K562 (cell line): ENCODE data around the gene VASH1. TPM values are rescaled to one million over a fixed set of nuclear protein-coding genes. Genes with fewer than 3 reads are reported as not detected.

Source experiments
- ATAC-seq: fragments of 200-7000 bp; cut with Tn5 transposase; 3 replicates; pipeline ENCODE4 v1.9.1; 2020; ENCODE audit warnings: moderate library complexity
- BruUV-seq: library from RNA; stranded (reverse); fragments of 400-500 nt; replicated peaks from 2 replicates; lab custom pipeline; 2021; lab: Mats Ljungman, UMichigan
- CTCF ChIA-PET: fragments of 300-600 bp; formaldehyde crosslinking; extraction: SDS; loops from one replicate; lab custom pipeline; 2021; ENCODE audit warnings: low intra/inter-chr PET ratio; lab: Yijun Ruan, JAX
- POLR2A ChIA-PET: fragments of 300-600, 350-650 bp; sonication (Branson Sonifier 250); formaldehyde crosslinking; extraction: SDS; loops from one replicate; lab custom pipeline; 2021; ENCODE audit warnings: antibody characterized with exemption, inconsistent platforms; lab: Yijun Ruan, JAX
- DNase-seq, 4 experiments: peaks; one replicate each; pipeline versions ENCODE4 v3.0.0 to v3.0.0-alpha.2; 2011 to 2018; ENCODE audit warnings: low spot score in 3 of 4, mixed read lengths in 3 of 4; ENCODE audit errors: extremely low read depth in 1 of 4
- FAIRE-seq: peaks from 2 replicates; lab custom pipeline; 2011; peaks lifted over from hg19 to GRCh38; lab: Jason Lieb, UNC
- H2AFZ ChIP-seq: 2 replicates; pipeline ENCODE4 v1.6.0; 2011; ENCODE audit warnings: low read depth, low read length, control low read depth, inconsistent platforms
- H3K27ac ChIP-seq: fragments of 200-600 bp; 3 replicates; pipeline ENCODE4 v1.8.0; 2011; ENCODE audit warnings: low read depth, mild to moderate bottlenecking, control low read depth, inconsistent platforms, low read length, moderate library complexity, mixed read lengths; ENCODE audit errors: extremely low read depth
- H3K27me3 ChIP-seq, 2 experiments: fragments of 300-600 bp in 1 of 2; 2 replicates in 1 of 2; 3 replicates in 1 of 2; pipeline versions ENCODE4 v1.6.0 to v1.8.0; 2011; ENCODE audit warnings: inconsistent platforms in 2 of 2, low read length in 2 of 2, mild to moderate bottlenecking in 1 of 2, mixed read lengths in 1 of 2, moderate library complexity in 1 of 2; ENCODE audit not compliant: control insufficient read depth in 2 of 2, insufficient read depth in 2 of 2
- H3K36me3 ChIP-seq: fragments of 300-600 bp; 3 replicates; pipeline ENCODE4 v1.8.0; 2011; ENCODE audit warnings: mild to moderate bottlenecking, low read length, inconsistent platforms; ENCODE audit not compliant: control insufficient read depth, insufficient read depth
- H3K4me1 ChIP-seq, 2 experiments: fragments of 200-600 bp in 1 of 2; replicated peaks in 1 of 2; 2 replicates in 1 of 2; 3 replicates in 1 of 2; pipeline versions ENCODE4 v1.5.1 to v1.8.0; 2011; ENCODE audit warnings: inconsistent platforms in 2 of 2, low read length in 2 of 2, mild to moderate bottlenecking in 1 of 2, mixed read lengths in 1 of 2, moderate library complexity in 1 of 2; ENCODE audit not compliant: control insufficient read depth in 2 of 2, insufficient read depth in 2 of 2
- H3K4me2 ChIP-seq: 2 replicates; pipeline ENCODE4 v1.6.1; 2011; ENCODE audit warnings: low read length, control low read depth, inconsistent platforms, mixed read lengths; ENCODE audit not compliant: insufficient read depth
- H3K4me3 ChIP-seq: fragments of 200-600 bp; sonication (generic), shearing (Covaris generic); 2 replicates; pipeline ENCODE4 v1.5.1; 2016; ENCODE audit warnings: control low read depth, inconsistent platforms
- H3K79me2 ChIP-seq: fragments of 200-600 bp; 3 replicates; pipeline ENCODE4 v1.8.0; 2011; ENCODE audit warnings: low read length, inconsistent platforms; ENCODE audit not compliant: control insufficient read depth, insufficient read depth
- H3K9ac ChIP-seq, 2 experiments: 2 replicates each; pipeline versions ENCODE4 v1.6.0 to v1.6.1; 2011; ENCODE audit warnings: low read depth in 2 of 2, low read length in 2 of 2, control low read depth in 1 of 2, inconsistent platforms in 1 of 2, mild to moderate bottlenecking in 1 of 2, mixed read lengths in 1 of 2; ENCODE audit not compliant: insufficient read depth in 1 of 2
- H3K9me1 ChIP-seq: one replicate; pipeline ENCODE4 v1.6.0; 2011; ENCODE audit warnings: inconsistent platforms, mild to moderate bottlenecking, low read length, moderate library complexity; ENCODE audit not compliant: control insufficient read depth, insufficient read depth
- H3K9me3 ChIP-seq: replicated peaks from 2 replicates; pipeline ENCODE4 v1.5.1; 2011; ENCODE audit warnings: low read depth, low read length, inconsistent platforms; ENCODE audit not compliant: control insufficient read depth, insufficient read depth
- H4K20me1 ChIP-seq: replicated peaks from 2 replicates; pipeline ENCODE4 v1.6.1; 2011; ENCODE audit warnings: low read length, inconsistent platforms, mixed read lengths; ENCODE audit not compliant: control insufficient read depth, insufficient read depth
- CBFB ChIP-seq: sonication (generic); formaldehyde crosslinking; IDR thresholded peaks from 2 replicates; pipeline ENCODE4 v1.4.0; 2020; ENCODE audit warnings: mild to moderate bottlenecking, missing genetic modification reagents
- CHD1 ChIP-seq: fragments of 200-600 bp; sonication (generic); IDR thresholded peaks from one replicate; pipeline ENCODE4 v1.6.1; 2012; ENCODE audit warnings: mild to moderate bottlenecking, moderate library complexity, low read length, inconsistent platforms
- CTCF ChIP-seq, 3 experiments: IDR thresholded peaks in 2 of 3; conservative IDR thresholded peaks in 1 of 3; 2 replicates each; pipeline ENCODE4 v1.5.1; 2011 to 2012; ENCODE audit warnings: low read length in 3 of 3, mild to moderate bottlenecking in 3 of 3, control low read depth in 2 of 3, improper control_type of control experiment in 1 of 3, inconsistent platforms in 1 of 3, low read depth in 1 of 3, mixed read lengths in 1 of 3, moderate library complexity in 1 of 3; ENCODE audit not compliant: insufficient read depth in 2 of 3
- ERF ChIP-seq: fragments of 450-650 bp; formaldehyde crosslinking; IDR thresholded peaks from 2 replicates; pipeline ENCODE4 v1.4.0; 2020; ENCODE audit warnings: mild to moderate bottlenecking, mixed read lengths
- ETS1 ChIP-seq: conservative IDR thresholded peaks from 2 replicates; pipeline ENCODE4 v1.6.1; 2011; ENCODE audit warnings: low read depth, mild to moderate bottlenecking, low read length; ENCODE audit not compliant: control insufficient read depth
- FUS ChIP-seq: fragments of 200-400 bp; formaldehyde crosslinking; optimal IDR thresholded peaks from 2 replicates; pipeline ENCODE3; 2017; ENCODE audit warnings: low read depth, low read length
- GATAD2A ChIP-seq: fragments of 450-650 bp; IDR thresholded peaks from 2 replicates; pipeline ENCODE4 v1.6.1; 2017
- NUFIP1 ChIP-seq: fragments of 450-650 bp; IDR thresholded peaks from 2 replicates; pipeline ENCODE4 v1.6.1; 2018; ENCODE audit not compliant: partially characterized antibody
- POLR2A ChIP-seq: fragments of 450-650 bp; conservative IDR thresholded peaks from 2 replicates; pipeline ENCODE4 v1.6.1; 2016
- WGBS: fragments of 100-300 bp; shearing (Covaris generic); methylation state at CpG from one replicate; pipeline ENCODE4 v1.1.6; 2016; ENCODE audit warnings: low coverage, mixed read lengths; ENCODE audit not compliant: insufficient coverage; ENCODE audit errors: missing lambda C conversion rate; 5-methylcytosine and 5-hydroxymethylcytosine counted together
- in situ Hi-C: fragments of 300-500 bp; cut with MboI; formaldehyde crosslinking; loops from 4 replicates; pipeline ENCODE4 v1.15.0; 2018; ENCODE audit warnings: inconsistent platforms, mixed read lengths
- intact Hi-C: fragments of 100-400 bp; cut with micrococcal nuclease; formaldehyde crosslinking; loops from 2 replicates; pipeline ENCODE4 v1.14.2; 2022
- polyA plus RNA-seq, 8 experiments: library from polyadenylated mRNA; depleted of rRNA in 4 of 8; stranded (reverse) in 5 of 8; unstranded in 3 of 8; fragments of >200 nt; fragmentation: Nextera tagmentation in 2 of 8; fragmentation: Illumina TruSeq in 1 of 8; extraction: Ambion mirVana in 2 of 8; extraction: Trizol in 1 of 8; gene quantifications; 2 replicates each; pipeline versions ENCODE4 v1.2.1 to v1.2.3, GENCODE V29; 2011 to 2014; ENCODE audit warnings: inconsistent platforms in 1 of 8, missing spikeins in 1 of 8
- total RNA-seq, 7 experiments: library from RNA; depleted of rRNA in 6 of 7; stranded (reverse); fragments of >200 nt in 6 of 7; fragmentation: Illumina TruSeq in 2 of 7; extraction: Trizol in 2 of 7; gene quantifications; 2 replicates each; pipeline versions ENCODE4 v1.2.1 to v1.2.3, GENCODE V29; 2011 to 2021; ENCODE audit warnings: low replicate concordance in 1 of 7

Gene VASH1
- total and polyA plus RNA-seq, 9 of the 15 experiments (the other 6 are each of a cell fraction or from before 2014, with no cell fraction given) = 0.01 to 0.43 (median 0.13) TPM; not detected in 1

- intact Hi-C loops (no loop called here), in situ Hi-C loops (no loop called here)
- no peaks in the 10 kb centered on the region for H3K9me3 ChIP-seq
- peak overlapping the region; percentile 4 to 42; a peak in 2 of 4 replicates for H3K9ac ChIP-seq
- H3K79me2 ChIP-seq = no peaks in the 10 kb centered on the region
- H3K27ac ChIP-seq = no peak overlapping the region
- ChIA-PET CTCF (no interaction called here), POLR2A (interaction anchor here (0.6 kb wide), 1 partner anchor 943 kb away, joined by 3 read pairs; no protein-coding TSS in a partner anchor)
- TF ChIP-seq NUFIP1 = no peak
- no peak for TF ChIP-seq FUS
- TF ChIP-seq GATAD2A = no peak
- TF ChIP-seq CBFB (CRISPR knock-in tag) = no peak
- no peak for TF ChIP-seq POLR2A
- TF ChIP-seq ETS1 = no peak
- TF ChIP-seq ERF (CRISPR knock-in tag) = no peak
- TF ChIP-seq CTCF (IDR thresholded peaks at IDR 0.05 in 2 of 3, conservative IDR thresholded peaks at IDR 0.05 in 1 of 3; ENCODE audit: insufficient read depth in 2 of 3, low read depth in 1 of 3, low read length in 3 of 3) = no peak
- TF ChIP-seq CHD1 = no peak
- H4K20me1 ChIP-seq = no peaks in the 10 kb centered on the region
- ATAC-seq = no peak
- H3K4me3 ChIP-seq = no peak overlapping the region
- peaks cover 4% of the 10 kb centered on the region for H3K9me1 ChIP-seq
- no peak for FAIRE-seq
- H3K36me3 ChIP-seq = no peaks in the 10 kb centered on the region
- H3K4me2 ChIP-seq = peak overlapping the region; percentile 7; the same call in 1 of the 2 replicates
- WGBS = 66% methylated on average over 11 of the region's 18 CpGs
- no peak for DNase-seq
- no TSS peak for BruUV-seq
- H3K27me3 ChIP-seq = no peaks in the 10 kb centered on the region
- peak overlapping the region; percentile 70 for H2AFZ ChIP-seq
- H3K4me1 ChIP-seq = peaks cover 26 to 54% of the 10 kb centered on the region in 2 experiments
These were observed 12.9 kb downstream of the VASH1 start for GRCh38 chr14:76773956-76774820.
